HG02610 (cell line): ENCODE results near the gene IQCK.

Source experiments
- ATAC-seq: cut with Tn5 transposase; IDR thresholded peaks from one replicate; pipeline ENCODE4 v1.9.1; 2021; ENCODE audit warnings: mild to moderate bottlenecking, moderate library complexity; ENCODE audit not compliant: unreplicated experiment

Gene IQCK

GRCh38 chr16:19899605-19899955, 181.5 kb downstream of the IQCK start:
- no peak for ATAC-seq

- no peak for ATAC-seq
These were observed 183.1 kb downstream of the IQCK start for GRCh38 chr16:19901164-19901563.

- peak; percentile 57 for ATAC-seq
These were observed 189.3 kb downstream of the IQCK start for GRCh38 chr16:19907161-19907992.
